PC-9 (cell line): ENCODE results near the gene CACYBP. TPM values are rescaled to one million over a fixed set of nuclear protein-coding genes. Genes with fewer than 3 reads are reported as not detected.
"Not testable (repeated sequence)": the region's sequence is repeated elsewhere in the genome, so short reads cannot be mapped to it uniquely, and the experiment has no call there.

Experiments used
- BruUV-seq: library from RNA; stranded (reverse); fragments of 400-500 nt; replicated peaks from 2 replicates; lab custom pipeline; 2021; lab: Mats Ljungman, UMichigan
- CTCF ChIA-PET: fragments of 300-600 bp; sonication (Branson Sonifier 250); formaldehyde crosslinking; loops from one replicate; lab custom pipeline; 2022; ENCODE audit warnings: antibody characterized with exemption; lab: Charles Lee
- POLR2A ChIA-PET: fragments of 300-600 bp; sonication (Branson Sonifier 250); formaldehyde crosslinking; loops from one replicate; lab custom pipeline; 2022; ENCODE audit warnings: antibody characterized with exemption; ENCODE audit not compliant: unreplicated experiment; lab: Charles Lee
- DNase-seq, 2 experiments: peaks; one replicate each; pipeline versions ENCODE4 v3.0.0 to v3.0.0-alpha.2; 2015 to 2022; ENCODE audit warnings: mixed read lengths in 1 of 2
- H2AFZ ChIP-seq: fragments of 200-600 bp; sonication (generic); 2 replicates; pipeline ENCODE4 v1.8.1; 2017; ENCODE audit warnings: antibody characterized with exemption
- H3F3A ChIP-seq: fragments of 200-600 bp; sonication (generic); 2 replicates; pipeline ENCODE4 v1.8.1; 2017; ENCODE audit warnings: antibody characterized with exemption, mild to moderate bottlenecking, low read depth; ENCODE audit not compliant: insufficient read depth
- H3K27ac ChIP-seq: fragments of 200-600 bp; sonication (generic); 2 replicates; pipeline ENCODE4 v1.6.1; 2016; ENCODE audit warnings: mixed run types
- H3K27me3 ChIP-seq: fragments of 200-600 bp; sonication (generic); 2 replicates; pipeline ENCODE4 v1.6.1; 2016; ENCODE audit warnings: low read depth, mixed run types; ENCODE audit not compliant: insufficient read depth
- H3K36me3 ChIP-seq: fragments of 200-600 bp; sonication (generic); 2 replicates; pipeline ENCODE4 v1.6.1; 2016; ENCODE audit warnings: low read depth, mixed run types
- H3K4me1 ChIP-seq: fragments of 200-600 bp; sonication (generic); replicated peaks from 2 replicates; pipeline ENCODE4 v1.6.1; 2016; ENCODE audit warnings: mixed run types; ENCODE audit not compliant: insufficient read depth
- H3K4me2 ChIP-seq: fragments of 200-600 bp; sonication (generic); 2 replicates; pipeline ENCODE4 v1.6.1; 2017; ENCODE audit warnings: mixed run types
- H3K4me3 ChIP-seq: fragments of 200-600 bp; sonication (generic); 2 replicates; pipeline ENCODE4 v1.6.1; 2016; ENCODE audit warnings: mixed run types
- H3K79me2 ChIP-seq: fragments of 200-600 bp; sonication (generic); 2 replicates; pipeline ENCODE4 v1.6.1; 2017; ENCODE audit warnings: low read depth, mixed run types
- H3K9me2 ChIP-seq: fragments of 200-600 bp; sonication (generic); 2 replicates; pipeline ENCODE4 v1.8.1; 2017; ENCODE audit warnings: mild to moderate bottlenecking; ENCODE audit not compliant: insufficient read depth
- H3K9me3 ChIP-seq: fragments of 200-600 bp; sonication (generic); 2 replicates; pipeline ENCODE4 v1.8.1; 2016; ENCODE audit warnings: low read depth; ENCODE audit not compliant: insufficient read depth
- H4K20me1 ChIP-seq: fragments of 200-600 bp; sonication (generic); 2 replicates; pipeline ENCODE4 v1.8.1; 2017; ENCODE audit not compliant: insufficient read depth
- CTCF ChIP-seq: fragments of 200-600 bp; sonication (generic); conservative IDR thresholded peaks from 2 replicates; pipeline ENCODE4 v1.6.1; 2017; ENCODE audit warnings: mixed run types, antibody characterized with exemption, mild to moderate bottlenecking, moderate library complexity
- EZH2 ChIP-seq: fragments of 200-600 bp; sonication (generic); IDR thresholded peaks from 2 replicates; pipeline ENCODE4 v1.8.0; 2017; ENCODE audit warnings: antibody characterized with exemption, low read depth
- intact Hi-C: fragments of 100-400 bp; cut with micrococcal nuclease; formaldehyde crosslinking; loops from one replicate; pipeline ENCODE4 v1.10.0; 2022; ENCODE audit not compliant: unreplicated experiment
- total RNA-seq: library from RNA; stranded (reverse); gene quantifications from 2 replicates; pipeline ENCODE4 v1.2.3, GENCODE V29; 2021

The CACYBP gene
- total RNA-seq, 1 experiment from 2014 or later = 156 TPM

- H3K9me2 ChIP-seq = no peaks in the 10 kb centered on the region
- no peak overlapping the region for H3K4me3 ChIP-seq
- peaks cover 26% of the 10 kb centered on the region for H3K79me2 ChIP-seq
- intact Hi-C loops = no loop called here
- no peaks in the 10 kb centered on the region for H3K36me3 ChIP-seq
- H3K4me1 ChIP-seq = peaks cover 12% of the 10 kb centered on the region; the same call in 1 of the 2 replicates
- no peaks in the 10 kb centered on the region for H4K20me1 ChIP-seq
- no TSS peak for BruUV-seq
- no peaks in the 10 kb centered on the region for H3F3A ChIP-seq
- no peak overlapping the region for H2AFZ ChIP-seq
- no peaks in the 10 kb centered on the region for H3K27me3 ChIP-seq
- H3K4me2 ChIP-seq = no peak overlapping the region
- POLR2A ChIA-PET = no interaction called here
- DNase-seq = no peak
- H3K9me3 ChIP-seq = no peaks in the 10 kb centered on the region
- no peak overlapping the region for H3K27ac ChIP-seq
- TF ChIP-seq CTCF (no peak), EZH2 (no peak)
- CTCF ChIA-PET = no interaction called here
These were observed 19.8 kb downstream of the CACYBP start for GRCh38 chr1:175019524-175019923.

DNA sequence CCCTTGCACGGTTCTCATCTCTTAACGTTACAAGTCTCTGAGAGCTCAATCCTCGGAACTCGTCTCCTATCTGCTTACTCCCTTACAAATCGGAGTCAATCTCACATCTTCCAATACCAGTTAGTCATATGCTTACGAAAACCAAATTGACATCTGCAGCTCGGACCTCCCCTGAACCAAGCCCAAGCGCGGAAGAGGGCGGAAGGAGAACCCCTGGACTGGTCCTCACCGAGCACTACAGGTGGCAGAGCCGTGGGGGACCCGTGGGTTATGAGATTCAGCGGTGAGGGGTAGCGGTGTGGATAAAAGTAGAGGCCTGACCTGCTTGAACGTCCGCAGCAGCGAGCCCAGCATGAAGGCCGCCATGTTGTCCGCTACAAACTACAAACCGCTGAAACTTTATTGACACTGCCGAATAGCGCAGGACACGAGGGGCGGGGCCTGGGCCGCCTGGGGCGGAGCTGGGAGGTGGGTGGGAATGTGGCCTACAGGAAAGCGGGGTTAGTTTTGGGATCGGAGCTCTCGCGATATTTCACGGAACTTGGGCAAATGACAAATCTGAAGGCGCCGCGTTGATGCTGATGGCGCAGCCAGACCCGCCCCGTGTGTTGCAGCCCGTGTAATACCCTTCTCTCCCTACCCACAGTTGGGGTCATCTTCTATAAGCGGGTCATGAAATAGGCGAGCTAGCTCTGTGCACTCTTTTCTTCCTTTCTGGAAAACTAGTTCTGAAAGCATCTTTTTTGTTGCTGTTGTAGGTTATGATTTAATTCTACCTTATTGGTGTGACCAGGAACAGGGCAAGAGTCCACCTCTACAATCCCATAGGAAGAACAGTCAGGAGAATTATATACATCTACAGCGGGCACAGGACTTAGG, 23.5 kb downstream of the CACYBP start, which contains the start of gene MRPS14:
Gene MRPS14 (minus strand): TSS at position 383 of the 879 bp plus-strand sequence. CDS start 17 bp downstream, at position 366.
- peak within 1 kb of the TSS; percentile 87 for H3K4me2 ChIP-seq
- H3K9me2 ChIP-seq = no peaks in the 10 kb centered on the region
- H4K20me1 ChIP-seq = no peaks in the 10 kb centered on the region
- H3K9me3 ChIP-seq = no peaks in the 10 kb centered on the region
- peak within 1 kb of the TSS; percentile 99 for H2AFZ ChIP-seq
- TF ChIP-seq EZH2 = no peak
- no peak for TF ChIP-seq CTCF
- ChIA-PET POLR2A (interaction anchor here (0.5 to 1.7 kb wide), 6 partner anchors 23 to 1185 kb away, joined by 3 to 16 read pairs (median 6); partner anchors contain the start of gene CACYBP), CTCF (interaction anchor here (0.7 to 1.0 kb wide), 2 partner anchors 102 to 700 kb away, joined by 5 to 9 read pairs; no protein-coding TSS in a partner anchor)
- H3K27me3 ChIP-seq = no peaks in the 10 kb centered on the region
- H3F3A ChIP-seq = peaks cover 5% of the 10 kb centered on the region; the same call in 1 of the 2 replicates
- peak; percentile 88 to 96 for DNase-seq
- intact Hi-C loops = no loop called here
- BruUV-seq = TSS peak; percentile 85
- H3K79me2 ChIP-seq = peaks cover 26% of the 10 kb centered on the region
- H3K4me3 ChIP-seq = peak within 1 kb of the TSS; percentile 95
- no peaks in the 10 kb centered on the region for H3K36me3 ChIP-seq
- peaks cover 12% of the 10 kb centered on the region; the same call in 1 of the 2 replicates for H3K4me1 ChIP-seq
- H3K27ac ChIP-seq = peak within 1 kb of the TSS; percentile 82

DNA sequence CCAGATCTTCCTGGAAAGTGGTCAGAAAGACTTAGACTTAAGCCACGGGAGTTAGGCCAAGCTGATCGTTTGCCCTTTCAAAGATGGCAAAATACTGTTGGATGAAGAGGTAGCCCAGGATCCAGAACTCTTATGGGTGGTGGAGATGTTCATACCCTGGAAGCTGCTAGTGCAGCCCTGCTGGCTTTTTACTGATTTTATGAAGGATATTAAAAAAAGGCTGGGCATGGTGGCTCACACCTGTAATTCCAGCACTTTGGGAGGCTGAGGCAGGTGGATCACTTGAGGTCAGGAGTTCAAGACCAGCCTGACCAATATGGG, 24.1 kb downstream of the CACYBP start:
- H3K9me3 ChIP-seq, H4K20me1 ChIP-seq, DNase-seq, H3F3A ChIP-seq, intact Hi-C loops, H3K36me3 ChIP-seq, H3K9me2 ChIP-seq, H3K27me3 ChIP-seq: not testable (repeated sequence)
- Histone ChIP-seq H2AFZ (peak overlapping the region; percentile 99), H3K4me1 (peaks cover 12% of the 10 kb centered on the region; the same call in 1 of the 2 replicates), H3K4me2 (peak overlapping the region; percentile 87), H3K27ac (peak overlapping the region; percentile 82), H3K4me3 (peak overlapping the region; percentile 95), H3K79me2 (peaks cover 26% of the 10 kb centered on the region)
- TSS peak; percentile 99 for BruUV-seq
- ChIA-PET POLR2A (interaction anchor here (0.5 to 1.7 kb wide), 3 partner anchors 24 to 205 kb away, joined by 4 to 16 read pairs (median 11); partner anchors contain the start of gene CACYBP), CTCF (interaction anchor here (1.0 kb wide), 1 partner anchor 102 kb away, joined by 9 read pairs; no protein-coding TSS in a partner anchor)
